Heart left ventricle (tissue), 16 donors: ENCODE data around the gene GSK3B. TPM values are rescaled to one million over a fixed set of nuclear protein-coding genes. Genes with fewer than 3 reads are reported as not detected.
"Not testable (repeated sequence)": the region's sequence is repeated elsewhere in the genome, so short reads cannot be mapped to it uniquely, and the experiment has no call there.

ENCODE experiments used
- ATAC-seq, 4 donors: fragments of 200-7000 bp; cut with Tn5 transposase; one replicate each; pipeline ENCODE4 v1.9.1; 2020 to 2022; ENCODE audit warnings: moderate library complexity in 4 of 4, mild to moderate bottlenecking in 3 of 4, moderate number of reproducible peaks in 1 of 4
- DNase-seq, 5 donors: peaks; one replicate each; pipeline ENCODE4 v3.0.0-alpha.2; 2020
- H3K27ac ChIP-seq, 12 donors: fragments of 200-600 bp; sonication (generic) in 4 of 12; one replicate each; pipeline versions ENCODE4 v1.5.0 to v1.8.0; 2016 to 2022; ENCODE audit warnings: mild to moderate bottlenecking in 2 of 12
- H3K27me3 ChIP-seq, 9 donors: fragments of 200-600 bp; sonication (generic) in 2 of 9; one replicate each; pipeline versions ENCODE4 v1.5.1 to v1.8.0; 2016 to 2022; ENCODE audit warnings: mild to moderate bottlenecking in 3 of 9
- H3K36me3 ChIP-seq, 9 donors: fragments of 200-600 bp; sonication (generic) in 2 of 9; one replicate each; pipeline versions ENCODE4 v1.5.0 to v1.8.0; 2018 to 2022; ENCODE audit warnings: mild to moderate bottlenecking in 2 of 9
- H3K4me1 ChIP-seq, 12 donors: fragments of 200-600 bp; sonication (generic) in 4 of 12; one replicate each; pipeline versions ENCODE4 v1.5.0 to v1.8.0; 2016 to 2022; ENCODE audit warnings: mild to moderate bottlenecking in 3 of 12
- H3K4me3 ChIP-seq, 12 donors: fragments of 200-600 bp; sonication (generic) in 4 of 12; one replicate each; pipeline versions ENCODE4 v1.5.0 to v1.8.0; 2017 to 2022; ENCODE audit warnings: mild to moderate bottlenecking in 9 of 12, moderate library complexity in 4 of 12
- H3K9me3 ChIP-seq, 12 donors: fragments of 200-600 bp; sonication (generic) in 4 of 12; one replicate each; pipeline versions ENCODE4 v1.5.0 to v1.8.0; 2016 to 2022; ENCODE audit warnings: mild to moderate bottlenecking in 1 of 12
- CTCF ChIP-seq, 12 donors: fragments of 200-600 bp; sonication (generic) in 4 of 12; IDR thresholded peaks; one replicate each; pipeline versions ENCODE4 v1.5.0 to v1.8.0; 2018 to 2022; ENCODE audit warnings: antibody characterized with exemption in 12 of 12, mild to moderate bottlenecking in 5 of 12
- POLR2A ChIP-seq, 2 donors: fragments of 450-650 bp; IDR thresholded peaks; one replicate each; pipeline ENCODE4 v1.6.1; 2017; ENCODE audit warnings: antibody characterized with exemption in 2 of 2, mild to moderate bottlenecking in 2 of 2, moderate library complexity in 2 of 2
- WGBS, 4 donors: extraction: QIAGEN DNeasy Blood & Tissue Kit in 2 of 4; methylation state at CpG; one replicate each; pipeline versions ENCODE4 v1.1.5 to v1.1.7; 2013 to 2018; 5-methylcytosine and 5-hydroxymethylcytosine counted together
- intact Hi-C, 10 donors: fragments of 100-400 bp; cut with DNase I; formaldehyde crosslinking; loops; one replicate each; pipeline versions ENCODE4 v1.11.1 to v1.14.2; 2022
- polyA plus RNA-seq, 2 donors: library from polyadenylated mRNA; stranded (reverse); fragments of 200-250 nt; gene quantifications; one replicate each; pipeline ENCODE4 v1.2.3, GENCODE V29; 2013
- total RNA-seq, 9 donors: library from RNA; depleted of rRNA in 2 of 9; stranded (reverse); fragments of >200 nt in 2 of 9; fragmentation: NEBNext Ultra II Directional in 3 of 9; extraction: Animal tissue kit (Norgen Biotek cat#: 25700) in 3 of 9; gene quantifications; one replicate each; pipeline versions ENCODE4 v1.1.0 to v1.2.4, GENCODE V29; 2016 to 2023
- donor health status: ischemic (EF 13 %, LVEDD 7.1; RV severe dilation, severe dysfunction).
- donor health status: healthy with polysubstance abuse.
- donor health status: DM: no; HTN: yes; CAD: no.
- donor health status: DM: no; HTN: no; CAD: no.
- donor health status: ischemic (EF 25% LVEDD 6.9; RV normal size, moderate dysfunction).
- donor health status: ischemic (EF 25% LVEDD 5.7; RV mildly dilated, moderate dysfunction).
- donor health status: healthy.
- donor health status: DM: yes; HTN: yes; CAD: no.
- donor health status: ischemic (EF 35%, LVEDD 5.7; RV mildly dilated, moderate dysfunction).
- donor health status: nonischemic (EF 11% LVEDD 7.7; RV severe dilation, severe dysfunction).
- donor health status: DM: yes; HTN: yes; CAD: no.
- donor health status: PGD.
- donor health status: ischemic (EF 29% LVEDD 5.4; RV normal size, mild dysfunction).
- donor health status: nonischemic (EF 23%, LVEDD 6.1; RV moderate dilation, normal function).

GSK3B gene
- total and polyA plus RNA-seq, 11 donors: 8.8 to 58.9 (median 41.2) TPM

- DNase-seq: no peak
- H3K9me3 ChIP-seq: no peaks in the 10 kb centered on the region
- no peak overlapping the region for H3K4me3 ChIP-seq
- WGBS, 4 donors: 77 to 85% (median 82%) methylated on average over 3 of the region's 3 CpGs
- peaks cover under 1 to 94% (median 74%) of the 10 kb centered on the region in 12 donors for H3K4me1 ChIP-seq
- no peak for ATAC-seq
- TF ChIP-seq CTCF (IDR thresholded peaks at IDR 0.05) (no peak), POLR2A (IDR thresholded peaks at IDR 0.05) (no peak)
- no peaks in the 10 kb centered on the region for H3K36me3 ChIP-seq
- no peak overlapping the region for H3K27ac ChIP-seq
- H3K27me3 ChIP-seq: no peaks in the 10 kb centered on the region
- intact Hi-C loops: loop anchor here in 1 of 10 donors (10.0 kb wide), 1 partner anchor 67 kb away; no protein-coding TSS in a partner anchor
These were observed 76.6 kb downstream of the GSK3B start for GRCh38 chr3:120017692-120018091.

GRCh38 chr3:120013481-120013880 lies 80.8 kb downstream of the GSK3B start:
- H3K27me3 ChIP-seq: no peaks in the 10 kb centered on the region
- H3K36me3 ChIP-seq: no peaks in the 10 kb centered on the region
- peak overlapping the region in 8 of 12 donors; percentile 3 to 45 (median 24) for H3K27ac ChIP-seq
- H3K4me1 ChIP-seq: peaks cover 3 to 79% (median 58%) of the 10 kb centered on the region in 12 donors
- H3K4me3 ChIP-seq: no peak overlapping the region
- WGBS, 4 donors: 14 to 25% (median 19%) methylated on average over 3 of the region's 3 CpGs
- no peaks in the 10 kb centered on the region for H3K9me3 ChIP-seq
- ATAC-seq (peak in 3 of 4 donors; percentile 45 to 69 (median 46)), DNase-seq (no peak)
- intact Hi-C loops: loop anchor here in 2 of 10 donors (5.0 to 10.0 kb wide), 2 partner anchors 71 to 79 kb away; partner anchors contain the start of gene GSK3B (in 1 of the 2)
- no peak for TF ChIP-seq POLR2A (IDR thresholded peaks at IDR 0.05)
- TF ChIP-seq CTCF (IDR thresholded peaks at IDR 0.05): no peak

- Histone ChIP-seq H3K9me3 (peaks cover 0 to 15% (median 3%) of the 10 kb centered on the region in 12 donors), H3K4me1 (peaks cover 0 to 23% (median 4%) of the 10 kb centered on the region in 12 donors), H3K36me3 (peaks cover 0 to 12% (median 5%) of the 10 kb centered on the region in 9 donors)
- intact Hi-C loops, DNase-seq, H3K4me3 ChIP-seq, ATAC-seq, H3K27ac ChIP-seq, H3K27me3 ChIP-seq: not testable (repeated sequence)
- WGBS, 4 donors: 96 to 99% (median 97%) methylated on average over 3 of the region's 3 CpGs
These were observed 88.5 kb downstream of the GSK3B start for GRCh38 chr3:120005741-120006140.

GRCh38 chr3:120004008-120004498 lies 90.2 kb downstream of the GSK3B start:
- Histone ChIP-seq H3K4me1 (peaks cover 0 to 19% (median 2%) of the 10 kb centered on the region in 12 donors), H3K36me3 (peaks cover 0 to 21% (median 5%) of the 10 kb centered on the region in 9 donors), H3K9me3 (peaks cover 0 to 15% (median 3%) of the 10 kb centered on the region in 12 donors)
- H3K27me3 ChIP-seq, DNase-seq, H3K4me3 ChIP-seq, H3K27ac ChIP-seq, intact Hi-C loops, ATAC-seq: not testable (repeated sequence)
- 45 to 69% (median 68%) methylated on average over 6 to 11 of the region's 11 CpGs for WGBS, 4 donors

- no peak overlapping the region for H3K27ac ChIP-seq
- TF ChIP-seq POLR2A (IDR thresholded peaks at IDR 0.05) (no peak), CTCF (IDR thresholded peaks at IDR 0.05) (no peak)
- no peaks in the 10 kb centered on the region for H3K27me3 ChIP-seq
- DNase-seq (no peak), ATAC-seq (no peak)
- WGBS, 4 donors: 35 to 100% (median 97%) methylated on average over 1 of the region's 1 CpG
- peaks cover 0 to 20% (median 0%) of the 10 kb centered on the region in 12 donors for H3K4me1 ChIP-seq
- intact Hi-C loops: no loop called here
- peaks cover 0 to 9% (median 0%) of the 10 kb centered on the region in 12 donors for H3K9me3 ChIP-seq
- H3K4me3 ChIP-seq: no peak overlapping the region
- H3K36me3 ChIP-seq: peaks cover 0 to 30% (median 13%) of the 10 kb centered on the region in 9 donors
These were observed 96.1 kb downstream of the GSK3B start for GRCh38 chr3:119998166-119998565.
